Measurements from ENCODE around the gene HAP1. TPM values are rescaled to one million over a fixed set of nuclear protein-coding genes. Genes with fewer than 3 reads are reported as not detected.
A peak's percentile ranks its signal among the peaks of the same experiment; 100 is the strongest.
"Not testable (repeated sequence)": the region's sequence is repeated elsewhere in the genome, so short reads cannot be mapped to it uniquely, and the experiment has no call there.

The HAP1 gene
- total RNA-seq, 1 experiment from 2014 or later, result not detected

GRCh38 chr17:41691031-41691777 lies 43.2 kb downstream of the HAP1 start:
- DNase-seq (ENCODE audit: low read depth), result no peak

GRCh38 chr17:41690497-41690896 lies 43.9 kb downstream of the HAP1 start:
- DNase-seq (ENCODE audit: low read depth), result no peak

- peak; percentile 58 for DNase-seq (ENCODE audit: low read depth)
Observed at GRCh38 chr17:41689497-41690299, 44.7 kb downstream of the HAP1 start.

GRCh38 chr17:41688641-41689496 lies 45.6 kb downstream of the HAP1 start, which contains the start of gene EIF1:
Gene EIF1, plus strand, starts transcription at chr17:41688885. Its CDS starts 154 bp downstream, at chr17:41689039.
- peak; percentile 98 for DNase-seq (ENCODE audit: low read depth)

- peak; percentile 58 for DNase-seq (ENCODE audit: low read depth)
Observed at GRCh38 chr17:41687828-41688640, 46.4 kb downstream of the HAP1 start.

- DNase-seq (ENCODE audit: low read depth), result no peak
Observed at GRCh38 chr17:41686281-41686680, 48.2 kb downstream of the HAP1 start.

GRCh38 chr17:41685753-41686152 lies 48.7 kb downstream of the HAP1 start:
- not testable (repeated sequence) for DNase-seq (ENCODE audit: low read depth)

- DNase-seq (ENCODE audit: low read depth), result no peak
Observed at GRCh38 chr17:41684035-41684434, 50.4 kb downstream of the HAP1 start.

- no peak for DNase-seq (ENCODE audit: low read depth)
Observed at GRCh38 chr17:41683441-41684007, 50.9 kb downstream of the HAP1 start.

- no peak for DNase-seq (ENCODE audit: low read depth)
Observed at GRCh38 chr17:41682631-41683030, 51.8 kb downstream of the HAP1 start.

GRCh38 chr17:41681776-41682175 lies 52.7 kb downstream of the HAP1 start:
- no peak for DNase-seq (ENCODE audit: low read depth)

GRCh38 chr17:41680426-41681040 lies 53.9 kb downstream of the HAP1 start:
- no peak for DNase-seq (ENCODE audit: low read depth)

GRCh38 chr17:41679740-41680425 lies 54.6 kb downstream of the HAP1 start:
- DNase-seq (ENCODE audit: low read depth), result no peak

GRCh38 chr17:41678907-41679739 lies 55.3 kb downstream of the HAP1 start:
- peak; percentile 88 for DNase-seq (ENCODE audit: low read depth)

GRCh38 chr17:41678411-41678906 lies 56.0 kb downstream of the HAP1 start:
- peak; percentile 72 for DNase-seq (ENCODE audit: low read depth)

GRCh38 chr17:41676058-41676419 lies 58.4 kb downstream of the HAP1 start:
- no peak for DNase-seq (ENCODE audit: low read depth)

GRCh38 chr17:41675157-41676057 lies 59.0 kb downstream of the HAP1 start:
- DNase-seq (ENCODE audit: low read depth), result not testable (repeated sequence)

Measured in RPMI7951 (cell line).